Thoracic aorta (tissue), 2 donors: ENCODE measurements around the gene KCNK18. TPM values are rescaled to one million over a fixed set of nuclear protein-coding genes. Genes with fewer than 3 reads are reported as not detected.

Experiments
- ATAC-seq: fragments of 150-250 bp; one replicate; pipeline ENCODE4 v1.8.0; 2017; ENCODE audit warnings: low read depth; ENCODE audit not compliant: insufficient number of reproducible peaks, low FRiP score
- DNase-seq: peaks from one replicate; pipeline ENCODE4 v3.0.0-alpha.2; 2020; ENCODE audit warnings: low spot score
- H3K27ac ChIP-seq, 2 donors: fragments of 200-600 bp; sonication (generic); 1 replicate in 1 of 2; 2 replicates in 1 of 2; pipeline ENCODE4 v1.5.1; 2016; ENCODE audit warnings: mild to moderate bottlenecking in 2 of 2, moderate library complexity in 2 of 2
- H3K27me3 ChIP-seq: fragments of 200-600 bp; sonication (generic); replicated peaks from 2 replicates; pipeline ENCODE4 v1.6.0; 2016; ENCODE audit warnings: mild to moderate bottlenecking; ENCODE audit not compliant: insufficient read depth
- H3K36me3 ChIP-seq: fragments of 200-600 bp; sonication (generic); one replicate; pipeline ENCODE4 v1.5.1; 2016
- H3K4me1 ChIP-seq, 2 donors: fragments of 200-600 bp; sonication (generic); 1 replicate in 1 of 2; 2 replicates in 1 of 2; pipeline versions ENCODE4 v1.5.1 to v1.6.0; 2016; ENCODE audit warnings: low read depth in 2 of 2, mild to moderate bottlenecking in 1 of 2; ENCODE audit not compliant: control insufficient read depth in 1 of 2
- H3K4me3 ChIP-seq: fragments of 200-600 bp; sonication (generic); 2 replicates; pipeline ENCODE4 v1.5.1; 2016; ENCODE audit warnings: mild to moderate bottlenecking
- H3K9me3 ChIP-seq: fragments of 200-600 bp; sonication (generic); 2 replicates; pipeline ENCODE4 v1.5.1; 2016
- CTCF ChIP-seq: fragments of 200-600 bp; sonication (generic); IDR thresholded peaks from one replicate; pipeline ENCODE4 v1.5.1; 2019; ENCODE audit warnings: antibody characterized with exemption
- total RNA-seq, 2 donors: library from RNA; depleted of rRNA; stranded (reverse); fragments of >200 nt; gene quantifications; one replicate each; pipeline versions ENCODE4 v1.1.0 to v1.2.3, GENCODE V29; 2016

The KCNK18 gene
- total RNA-seq, 2 donors from 2014 or later, result not detected

- TF ChIP-seq CTCF, result peak; percentile 79
- no peaks in the 10 kb centered on the region for H3K9me3 ChIP-seq
- H3K27me3 ChIP-seq, result peaks cover 12% of the 10 kb centered on the region
- ATAC-seq, result no peak
- no peak overlapping the region for H3K27ac ChIP-seq
- H3K4me3 ChIP-seq, result peak overlapping the region; percentile 71
- DNase-seq, result peak; percentile 33
- H3K4me1 ChIP-seq, result peaks cover 7 to 8% of the 10 kb centered on the region in 2 donors
- H3K36me3 ChIP-seq, result no peaks in the 10 kb centered on the region
Observed at GRCh38 chr10:117174439-117175214, 22.7 kb upstream of the KCNK18 start.

DNA sequence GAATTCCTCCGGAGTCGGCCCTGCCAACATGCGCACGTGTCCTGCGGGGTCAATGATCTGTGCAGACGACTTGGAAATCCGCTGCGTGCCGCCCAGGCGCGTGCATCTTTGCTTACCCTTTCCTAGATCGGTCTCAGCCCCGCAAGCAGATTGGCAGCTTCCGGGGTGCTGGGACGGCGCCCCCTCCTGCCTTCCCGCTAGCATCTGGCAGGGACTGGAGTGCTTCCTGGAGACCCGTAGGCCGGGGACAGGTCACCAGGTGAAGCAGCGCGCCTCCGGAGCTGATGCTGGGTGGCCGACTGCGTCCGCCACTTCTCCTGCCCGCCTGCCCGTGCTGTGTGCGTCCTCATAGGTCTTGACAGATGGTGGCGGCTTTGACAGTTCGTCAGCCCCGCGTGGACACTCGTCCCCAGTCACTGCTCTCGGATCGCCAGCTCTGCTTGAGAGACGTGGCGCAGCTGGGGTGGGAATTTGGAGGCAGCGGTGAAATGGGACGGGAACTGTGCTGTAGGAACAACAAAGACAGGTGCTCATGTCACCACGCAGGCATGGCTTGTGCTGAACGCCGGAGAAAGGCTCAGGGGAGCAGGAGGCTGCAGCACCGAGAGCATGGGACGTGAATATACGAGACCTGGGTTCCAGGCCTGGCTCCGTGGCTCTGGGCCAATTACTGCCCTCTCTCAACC lies 21.9 kb upstream of the KCNK18 start:
- ATAC-seq (no peak), DNase-seq (no peak)
- Histone ChIP-seq H3K36me3 (no peaks in the 10 kb centered on the region), H3K9me3 (no peaks in the 10 kb centered on the region), H3K27ac (no peak overlapping the region), H3K4me1 (peaks cover 7 to 8% of the 10 kb centered on the region in 2 donors), H3K27me3 (peaks cover 6% of the 10 kb centered on the region), H3K4me3 (peak overlapping the region; percentile 71)
- no peak for TF ChIP-seq CTCF

GRCh38 chr10:117175901-117176534 lies 21.3 kb upstream of the KCNK18 start:
- Histone ChIP-seq H3K4me3 (peak overlapping the region; percentile 71), H3K36me3 (no peaks in the 10 kb centered on the region), H3K27me3 (no peaks in the 10 kb centered on the region), H3K4me1 (peaks cover 7 to 8% of the 10 kb centered on the region in 2 donors), H3K27ac (no peak overlapping the region), H3K9me3 (no peaks in the 10 kb centered on the region)
- peak; percentile 53 for TF ChIP-seq CTCF
- DNase-seq, result no peak
- no peak for ATAC-seq

GRCh38 chr10:117178190-117178589 lies 19.1 kb upstream of the KCNK18 start:
- no peak overlapping the region for H3K4me3 ChIP-seq
- no peaks in the 10 kb centered on the region for H3K27me3 ChIP-seq
- no peak for TF ChIP-seq CTCF
- no peak overlapping the region for H3K27ac ChIP-seq
- ATAC-seq (no peak), DNase-seq (no peak)
- H3K9me3 ChIP-seq, result no peaks in the 10 kb centered on the region
- H3K36me3 ChIP-seq, result no peaks in the 10 kb centered on the region
- H3K4me1 ChIP-seq, result peaks cover 7 to 8% of the 10 kb centered on the region in 2 donors

GRCh38 chr10:117184296-117184695 lies 13.0 kb upstream of the KCNK18 start:
- Histone ChIP-seq H3K27me3 (no peaks in the 10 kb centered on the region), H3K9me3 (no peaks in the 10 kb centered on the region), H3K36me3 (no peaks in the 10 kb centered on the region), H3K27ac (no peak overlapping the region), H3K4me1 (no peaks in the 10 kb centered on the region), H3K4me3 (no peak overlapping the region)
- TF ChIP-seq CTCF, result no peak
- no peak for ATAC-seq
- DNase-seq, result no peak
